NCI-H146 treated with DMSO at 0.1 percent for 48 hours (cell line): Measurements from ENCODE around the gene MAGI2.

Experiments
- DNase-seq: peaks from one replicate; lab custom pipeline; 2025; ENCODE audit not compliant: unreplicated experiment; lab: John Stamatoyannopoulos, UW

MAGI2 gene

GRCh38 chr7:78073609-78074382 is 1379.7 kb downstream of the MAGI2 start:
- DNase-seq = peak; percentile 40

GRCh38 chr7:78072201-78072590 is 1381.3 kb downstream of the MAGI2 start:
- no peak for DNase-seq

- no peak for DNase-seq
These were observed 1381.8 kb downstream of the MAGI2 start for GRCh38 chr7:78071491-78072200.

GRCh38 chr7:78066599-78066998 is 1386.9 kb downstream of the MAGI2 start:
- no peak for DNase-seq

GRCh38 chr7:78063758-78064157 is 1389.7 kb downstream of the MAGI2 start:
- peak; percentile 44 for DNase-seq

- DNase-seq = no peak
These were observed 1391.3 kb downstream of the MAGI2 start for GRCh38 chr7:78062214-78062613.

GRCh38 chr7:78057571-78057970 is 1395.9 kb downstream of the MAGI2 start:
- DNase-seq = no peak

- DNase-seq = no peak
These were observed 1397.9 kb downstream of the MAGI2 start for GRCh38 chr7:78055599-78055998.

- no peak for DNase-seq
These were observed 1398.4 kb downstream of the MAGI2 start for GRCh38 chr7:78055001-78055573.

- DNase-seq = no peak
These were observed 1401.4 kb downstream of the MAGI2 start for GRCh38 chr7:78052112-78052511.

GRCh38 chr7:78047800-78048199 is 1405.7 kb downstream of the MAGI2 start:
- DNase-seq = no peak

GRCh38 chr7:78043159-78043558 is 1410.3 kb downstream of the MAGI2 start:
- DNase-seq = no peak

- no peak for DNase-seq
These were observed 1412.0 kb downstream of the MAGI2 start for GRCh38 chr7:78041423-78041822.

GRCh38 chr7:78039790-78040776 is 1413.4 kb downstream of the MAGI2 start:
- no peak for DNase-seq

- DNase-seq = no peak
These were observed 1414.9 kb downstream of the MAGI2 start for GRCh38 chr7:78038465-78039080.

GRCh38 chr7:78037603-78038002 is 1415.9 kb downstream of the MAGI2 start:
- DNase-seq = peak; percentile 35

- no peak for DNase-seq
These were observed 1420.1 kb downstream of the MAGI2 start for GRCh38 chr7:78033410-78033809.

- no peak for DNase-seq
These were observed 1427.0 kb downstream of the MAGI2 start for GRCh38 chr7:78026492-78026891.

GRCh38 chr7:78024591-78024990 is 1428.9 kb downstream of the MAGI2 start:
- no peak for DNase-seq

GRCh38 chr7:78023191-78023590 is 1430.3 kb downstream of the MAGI2 start:
- no peak for DNase-seq

GRCh38 chr7:78022165-78022564 is 1431.3 kb downstream of the MAGI2 start:
- DNase-seq = no peak
